Duodenal mucosa (tissue), 2 donors: Measurements from ENCODE around the gene RNFT2.

ENCODE experiments used
- H3K27ac ChIP-seq: one replicate; pipeline ENCODE4 v1.7.0; 2013; ENCODE audit warnings: low read depth, low read length
- H3K27me3 ChIP-seq, 2 donors: one replicate each; pipeline ENCODE4 v1.7.0; 2013; ENCODE audit warnings: low read length in 2 of 2, control low read depth in 1 of 2; ENCODE audit not compliant: insufficient read depth in 2 of 2, control insufficient read depth in 1 of 2
- H3K36me3 ChIP-seq, 2 donors: one replicate each; pipeline ENCODE4 v1.7.0; 2013; ENCODE audit warnings: low read length in 2 of 2, control low read depth in 1 of 2; ENCODE audit not compliant: insufficient read depth in 2 of 2, control insufficient read depth in 1 of 2
- H3K4me1 ChIP-seq, 2 donors: one replicate each; pipeline ENCODE4 v1.7.0; 2013; ENCODE audit warnings: low read length in 2 of 2, control low read depth in 1 of 2; ENCODE audit not compliant: insufficient read depth in 2 of 2, control insufficient read depth in 1 of 2
- H3K4me3 ChIP-seq, 2 donors: one replicate each; pipeline ENCODE4 v1.7.0; 2013; ENCODE audit warnings: low read length in 2 of 2, low read depth in 1 of 2
- H3K9ac ChIP-seq, 2 donors: one replicate each; pipeline ENCODE4 v1.7.0; 2013; ENCODE audit warnings: low read length in 2 of 2, low read depth in 1 of 2
- H3K9me3 ChIP-seq, 2 donors: one replicate each; pipeline ENCODE4 v1.7.0; 2013; ENCODE audit warnings: low read length in 2 of 2, control low read depth in 1 of 2; ENCODE audit not compliant: control insufficient read depth in 1 of 2

Gene RNFT2

DNA sequence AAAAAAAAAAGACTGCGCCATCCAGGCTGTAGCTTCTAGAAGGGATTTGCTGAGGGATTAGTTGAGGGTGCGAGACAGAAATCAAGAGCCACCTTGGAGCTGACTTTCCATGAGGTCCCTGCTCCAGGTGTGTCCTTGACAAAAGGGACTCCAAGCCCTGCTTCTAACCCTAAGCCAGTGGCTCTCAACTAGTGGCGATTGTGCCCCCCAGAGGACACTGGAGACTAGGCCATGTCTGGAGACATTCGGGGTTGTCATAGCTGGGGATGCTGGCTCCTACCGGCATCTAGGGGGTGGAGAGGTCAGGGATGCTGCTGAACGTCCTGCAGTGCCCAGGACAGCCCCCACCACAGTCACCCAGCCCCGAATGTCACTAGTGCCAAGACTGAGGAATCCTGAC is 40.8 kb upstream of the RNFT2 start:
- H3K4me3 ChIP-seq = no peak overlapping the region
- peaks cover 27 to 35% of the 10 kb centered on the region in 2 donors for H3K4me1 ChIP-seq
- no peaks in the 10 kb centered on the region for H3K36me3 ChIP-seq
- no peaks in the 10 kb centered on the region for H3K9me3 ChIP-seq
- peaks cover 9 to 11% of the 10 kb centered on the region in 2 donors for H3K27me3 ChIP-seq
- no peak overlapping the region for H3K9ac ChIP-seq
- H3K27ac ChIP-seq = no peak overlapping the region

DNA sequence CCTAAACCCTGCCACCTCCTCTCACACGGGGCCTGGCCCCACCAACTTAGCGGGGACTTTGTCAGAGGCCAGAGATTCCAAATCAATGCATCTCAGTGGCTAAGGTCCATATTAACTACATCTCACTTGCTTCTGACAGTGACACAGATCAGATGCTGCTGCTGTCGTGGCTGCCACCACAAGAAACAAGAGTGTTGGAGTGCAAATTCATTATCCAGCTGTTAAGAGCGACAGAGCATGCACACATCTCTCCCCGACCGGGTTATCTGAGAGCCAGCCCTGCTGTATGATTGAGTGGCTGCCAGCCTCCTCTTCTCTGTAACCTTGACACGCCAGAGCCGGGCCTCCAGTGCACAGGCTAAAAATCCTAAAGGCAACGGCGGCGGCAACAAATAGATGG is 40.4 kb upstream of the RNFT2 start:
- no peak overlapping the region for H3K27ac ChIP-seq
- H3K9me3 ChIP-seq = no peaks in the 10 kb centered on the region
- H3K4me3 ChIP-seq = no peak overlapping the region
- H3K4me1 ChIP-seq = peaks cover 27 to 32% of the 10 kb centered on the region in 2 donors
- no peak overlapping the region for H3K9ac ChIP-seq
- no peaks in the 10 kb centered on the region for H3K36me3 ChIP-seq
- H3K27me3 ChIP-seq = peaks cover 9 to 11% of the 10 kb centered on the region in 2 donors

DNA sequence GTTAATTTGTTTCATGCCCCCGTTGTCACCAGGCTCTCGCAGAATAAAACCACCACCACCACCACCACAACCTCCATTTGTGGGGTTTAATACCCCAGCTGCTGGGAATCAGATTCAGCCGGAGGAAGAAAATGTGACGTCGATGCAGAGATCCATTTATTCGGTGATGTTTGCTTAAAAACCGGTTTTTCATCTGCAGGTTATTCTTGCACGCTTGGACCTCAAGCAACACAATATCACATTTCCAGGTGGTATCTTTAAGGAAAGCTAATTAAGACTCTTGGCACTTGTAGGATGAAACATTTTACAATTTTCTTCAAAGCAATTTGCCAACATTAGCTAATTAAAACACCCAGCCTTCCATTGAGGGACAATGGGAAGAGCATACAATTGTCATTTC is 40.0 kb upstream of the RNFT2 start:
- Histone ChIP-seq H3K9ac (no peak overlapping the region), H3K9me3 (no peaks in the 10 kb centered on the region), H3K27ac (no peak overlapping the region), H3K4me1 (peaks cover 27 to 29% of the 10 kb centered on the region in 2 donors), H3K4me3 (no peak overlapping the region), H3K27me3 (peaks cover 9 to 11% of the 10 kb centered on the region in 2 donors), H3K36me3 (no peaks in the 10 kb centered on the region)

DNA sequence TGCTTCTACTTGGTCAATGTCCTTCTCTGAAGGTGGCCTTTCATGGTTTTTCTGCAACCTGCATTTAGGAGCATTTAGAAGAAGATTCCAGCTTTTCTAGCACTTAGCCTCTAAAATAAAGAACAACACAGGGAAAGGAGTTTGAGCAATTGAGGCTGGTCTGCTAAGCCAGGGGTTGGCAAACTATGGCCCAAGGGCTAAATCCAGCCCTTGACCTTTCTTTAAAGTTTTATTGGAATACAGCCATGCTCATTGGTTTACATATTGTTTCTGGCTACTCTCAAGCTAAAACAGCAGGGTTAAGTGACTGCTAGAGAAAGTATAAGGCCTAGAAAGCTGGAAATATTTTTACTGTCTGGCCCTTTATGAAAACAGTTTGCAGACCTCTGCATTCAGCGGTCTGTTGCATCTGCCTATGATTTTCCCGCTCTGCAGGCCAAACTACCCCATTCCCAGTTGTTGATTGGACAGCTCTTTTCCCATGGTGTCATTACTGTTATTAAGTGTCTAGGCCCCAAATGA is 39.5 kb upstream of the RNFT2 start:
- Histone ChIP-seq H3K4me3 (no peak overlapping the region), H3K27me3 (peaks cover 9 to 11% of the 10 kb centered on the region in 2 donors), H3K27ac (no peak overlapping the region), H3K9me3 (no peaks in the 10 kb centered on the region), H3K36me3 (no peaks in the 10 kb centered on the region), H3K4me1 (peaks cover 23 to 24% of the 10 kb centered on the region in 2 donors), H3K9ac (no peak overlapping the region)

DNA sequence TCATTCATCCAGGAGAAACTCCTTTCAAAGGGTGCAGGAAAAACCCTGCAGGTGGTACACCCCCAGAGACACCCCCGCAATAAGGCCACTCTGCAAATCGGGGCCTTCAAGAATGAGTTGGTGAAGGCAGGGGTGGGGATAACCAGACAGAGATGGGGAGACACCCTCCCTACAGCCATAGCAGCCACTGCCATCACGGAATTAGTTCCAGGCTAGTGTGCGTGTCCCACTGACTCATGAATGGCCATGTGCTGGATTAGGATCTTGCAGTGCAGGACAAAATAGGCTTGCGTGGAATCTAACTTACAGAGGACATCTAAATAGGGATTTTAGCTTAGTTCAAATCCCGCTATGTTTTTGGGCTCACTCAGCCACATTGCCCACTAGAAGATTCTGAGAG is 38.0 kb upstream of the RNFT2 start:
- Histone ChIP-seq H3K27ac (no peak overlapping the region), H3K9ac (no peak overlapping the region), H3K9me3 (no peaks in the 10 kb centered on the region), H3K36me3 (no peaks in the 10 kb centered on the region), H3K27me3 (peaks cover 0 to 4% of the 10 kb centered on the region in 2 donors), H3K4me3 (no peak overlapping the region), H3K4me1 (peaks cover 9% of the 10 kb centered on the region in 2 donors)

DNA sequence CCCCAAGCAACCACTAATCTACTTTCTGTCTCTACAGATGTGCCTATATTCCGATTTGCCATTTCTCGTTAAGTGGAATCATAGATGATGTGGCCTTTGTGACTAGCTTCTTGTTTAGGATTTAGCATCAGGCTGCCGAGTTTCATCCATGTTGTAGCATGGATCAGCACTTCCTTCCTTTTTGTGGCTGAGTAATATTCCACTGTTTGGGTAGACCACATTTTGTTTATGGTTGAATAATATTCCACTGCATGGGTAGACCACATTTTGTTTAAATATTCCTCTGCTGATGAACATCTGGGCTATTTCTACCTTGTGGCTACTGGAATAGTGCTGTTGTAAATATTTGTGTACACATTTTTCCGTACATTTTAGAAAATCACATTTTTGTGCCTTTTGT is 36.7 kb upstream of the RNFT2 start:
- no peak overlapping the region for H3K9ac ChIP-seq
- no peak overlapping the region for H3K27ac ChIP-seq
- H3K36me3 ChIP-seq = no peaks in the 10 kb centered on the region
- no peaks in the 10 kb centered on the region for H3K9me3 ChIP-seq
- no peaks in the 10 kb centered on the region for H3K27me3 ChIP-seq
- peaks cover 6 to 7% of the 10 kb centered on the region in 2 donors for H3K4me1 ChIP-seq
- H3K4me3 ChIP-seq = no peak overlapping the region

DNA sequence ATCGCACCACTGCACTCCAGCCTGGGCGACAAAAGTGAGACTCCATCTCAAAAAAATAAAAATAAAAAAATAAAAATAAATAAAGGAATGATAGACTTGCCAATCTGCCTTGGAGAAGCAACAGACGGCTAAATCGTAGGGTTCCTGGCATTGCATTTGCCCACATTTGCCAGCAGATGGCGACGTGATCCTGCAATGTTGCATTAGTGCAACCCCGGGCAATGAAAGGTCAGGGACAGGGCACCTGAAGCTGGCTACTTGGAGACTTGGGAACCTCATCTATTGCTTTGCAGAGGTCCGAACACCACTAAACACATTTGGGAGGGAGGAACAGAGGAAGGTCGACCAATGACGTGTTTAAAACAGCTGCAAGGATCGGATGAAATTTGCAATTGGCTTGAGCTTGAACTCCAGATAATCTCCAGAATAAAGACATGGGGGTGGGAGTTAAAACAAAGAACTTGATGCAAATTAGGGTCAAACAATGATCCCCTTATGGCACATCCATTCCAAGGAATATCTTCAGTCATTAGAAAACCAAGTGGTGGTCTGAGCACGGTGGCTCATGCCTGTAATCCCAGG is 34.8 kb upstream of the RNFT2 start:
- H3K4me3 ChIP-seq = no peak overlapping the region
- H3K36me3 ChIP-seq = no peaks in the 10 kb centered on the region
- peaks cover 4 to 5% of the 10 kb centered on the region in 2 donors for H3K4me1 ChIP-seq
- H3K9ac ChIP-seq = no peak overlapping the region
- H3K9me3 ChIP-seq = no peaks in the 10 kb centered on the region
- no peaks in the 10 kb centered on the region for H3K27me3 ChIP-seq
- no peak overlapping the region for H3K27ac ChIP-seq

DNA sequence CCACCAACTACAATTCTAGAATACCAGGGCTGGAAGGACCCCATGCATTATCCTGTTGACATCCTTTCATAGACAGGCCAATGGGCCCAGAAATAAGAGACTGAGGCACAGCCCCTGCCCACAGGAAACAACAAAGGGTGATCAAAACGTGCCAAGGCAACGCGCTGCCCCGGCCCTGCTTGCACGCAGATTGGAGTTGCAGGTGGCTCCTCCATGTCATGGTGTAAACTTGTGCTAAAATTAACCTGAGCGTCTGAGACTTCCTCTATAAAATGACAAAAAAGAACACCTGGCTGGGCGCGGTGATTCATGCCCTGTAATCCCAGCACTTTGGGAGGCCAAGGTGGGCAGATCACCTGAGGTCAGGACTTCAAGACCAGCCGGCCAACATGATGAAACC is 30.4 kb upstream of the RNFT2 start:
- H3K9me3 ChIP-seq = no peaks in the 10 kb centered on the region
- H3K27me3 ChIP-seq = peaks cover 0 to 9% of the 10 kb centered on the region in 2 donors
- H3K27ac ChIP-seq = no peak overlapping the region
- H3K4me3 ChIP-seq = no peak overlapping the region
- H3K36me3 ChIP-seq = peaks cover 0 to 5% of the 10 kb centered on the region in 2 donors
- H3K4me1 ChIP-seq = peaks cover 0 to 7% of the 10 kb centered on the region in 2 donors
- no peak overlapping the region for H3K9ac ChIP-seq

DNA sequence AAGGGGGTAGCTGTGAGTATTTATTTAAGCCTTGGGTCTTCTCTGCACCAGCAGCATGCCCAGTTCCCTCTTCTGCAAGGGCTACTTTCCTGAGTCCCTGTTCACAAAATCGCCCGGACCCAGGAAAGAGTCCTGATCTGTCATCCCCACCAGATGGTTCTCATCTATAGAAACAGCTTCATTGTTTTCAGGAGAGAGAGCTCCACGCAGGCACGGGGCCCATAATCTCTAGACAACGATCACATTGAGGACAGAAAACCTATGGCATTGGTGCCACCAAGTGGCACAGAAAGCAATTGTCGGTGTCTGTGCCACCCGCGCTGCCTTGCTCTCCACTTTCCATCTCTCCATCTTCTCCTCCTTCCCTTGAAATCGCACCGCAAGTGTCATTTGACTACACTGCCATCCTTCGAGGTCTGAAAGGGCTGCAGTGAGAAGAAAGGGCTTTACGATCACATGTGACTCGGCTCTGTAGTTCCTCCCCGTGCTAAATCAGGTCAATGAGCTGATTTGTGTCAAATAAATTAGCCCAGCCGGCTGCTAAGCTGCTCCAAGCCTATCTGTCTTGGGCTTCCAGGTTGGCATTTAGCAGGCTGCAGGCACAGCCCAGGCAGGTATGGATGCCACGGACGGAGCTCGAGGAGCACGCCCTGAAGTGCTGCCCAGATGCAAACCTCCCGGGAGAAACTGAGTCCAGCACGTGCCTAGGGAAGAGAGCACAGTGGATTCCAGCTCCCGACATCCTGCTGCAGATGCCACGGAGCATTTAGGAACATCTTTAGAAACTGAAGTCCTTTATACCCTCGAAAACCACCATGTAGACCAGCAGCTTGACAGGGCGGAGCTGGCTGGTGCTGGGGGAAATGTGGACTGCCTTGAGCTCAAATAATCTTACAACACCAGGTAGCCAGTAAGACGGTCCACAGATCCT is 29.0 kb upstream of the RNFT2 start:
- H3K4me1 ChIP-seq = peaks cover 0 to 7% of the 10 kb centered on the region in 2 donors
- H3K9me3 ChIP-seq = no peaks in the 10 kb centered on the region
- H3K27ac ChIP-seq = no peak overlapping the region
- peaks cover 2 to 5% of the 10 kb centered on the region in 2 donors for H3K36me3 ChIP-seq
- no peak overlapping the region for H3K9ac ChIP-seq
- peaks cover 0 to 9% of the 10 kb centered on the region in 2 donors for H3K27me3 ChIP-seq
- H3K4me3 ChIP-seq = no peak overlapping the region

DNA sequence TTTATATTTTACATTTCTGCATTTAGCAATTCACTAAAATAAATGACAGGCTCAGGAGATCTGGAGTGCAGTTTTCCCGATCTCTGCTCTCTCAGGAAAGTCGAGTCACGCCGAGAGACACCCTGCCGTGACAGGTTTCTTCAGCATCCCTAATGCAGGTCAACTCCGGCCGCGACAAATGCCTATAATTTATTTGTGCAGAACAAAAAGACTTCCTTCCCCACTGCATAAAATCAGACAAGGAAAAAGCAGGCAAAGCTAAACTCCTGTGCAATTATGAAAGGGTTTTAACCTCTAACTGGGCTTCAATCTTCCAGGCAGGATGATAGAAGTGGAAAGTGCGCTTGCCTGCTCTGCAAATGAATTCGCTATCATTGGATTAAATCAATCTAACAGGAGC is 28.3 kb upstream of the RNFT2 start:
- Histone ChIP-seq H3K9me3 (no peaks in the 10 kb centered on the region), H3K9ac (no peak overlapping the region), H3K27me3 (peaks cover 0 to 9% of the 10 kb centered on the region in 2 donors), H3K4me3 (no peak overlapping the region), H3K27ac (no peak overlapping the region), H3K36me3 (peaks cover 3 to 5% of the 10 kb centered on the region in 2 donors), H3K4me1 (peaks cover 0 to 7% of the 10 kb centered on the region in 2 donors)
